ENCODE measurements around the gene TMEM179. TPM values are rescaled to one million over a fixed set of nuclear protein-coding genes. Genes with fewer than 3 reads are reported as not detected.

The TMEM179 gene
- total RNA-seq, 2 donors from 2014 or later, result not detected

DNA sequence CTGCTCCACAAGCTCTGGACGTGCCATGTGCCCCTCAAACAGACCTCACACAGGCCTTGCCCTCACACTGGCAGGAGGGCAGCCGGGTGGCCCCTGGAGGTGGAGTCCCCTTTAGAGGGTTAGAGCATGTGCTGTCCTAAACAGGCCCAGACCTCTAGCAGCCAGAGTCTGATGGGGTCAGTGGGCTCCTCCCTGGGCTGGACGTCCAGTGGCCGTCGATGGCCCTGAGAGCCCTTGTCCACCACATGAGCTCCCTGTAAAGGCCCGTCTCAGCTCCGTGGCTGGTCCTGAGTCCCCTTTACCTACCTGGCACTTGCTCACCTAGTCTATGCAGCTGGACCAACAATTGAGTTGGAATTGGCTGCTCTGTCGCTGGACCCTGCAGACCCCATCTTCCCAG is 3.8 kb downstream of the TMEM179 start:
- Mint-ChIP-seq H3K27me3 (peaks cover 49% of the 10 kb centered on the region), H3K27ac (no peak overlapping the region), H3K4me1 (peaks cover 9% of the 10 kb centered on the region), H3K36me3 (ENCODE audit: low read depth) (peaks cover 3% of the 10 kb centered on the region), H3K4me3 (no peak overlapping the region)
- no peak for DNase-seq
- ATAC-seq, result no peak
- no peaks in the 10 kb centered on the region for H3K9me3 ChIP-seq (ENCODE audit: control insufficient read depth, low read length, poor library complexity, severe bottlenecking)

DNA sequence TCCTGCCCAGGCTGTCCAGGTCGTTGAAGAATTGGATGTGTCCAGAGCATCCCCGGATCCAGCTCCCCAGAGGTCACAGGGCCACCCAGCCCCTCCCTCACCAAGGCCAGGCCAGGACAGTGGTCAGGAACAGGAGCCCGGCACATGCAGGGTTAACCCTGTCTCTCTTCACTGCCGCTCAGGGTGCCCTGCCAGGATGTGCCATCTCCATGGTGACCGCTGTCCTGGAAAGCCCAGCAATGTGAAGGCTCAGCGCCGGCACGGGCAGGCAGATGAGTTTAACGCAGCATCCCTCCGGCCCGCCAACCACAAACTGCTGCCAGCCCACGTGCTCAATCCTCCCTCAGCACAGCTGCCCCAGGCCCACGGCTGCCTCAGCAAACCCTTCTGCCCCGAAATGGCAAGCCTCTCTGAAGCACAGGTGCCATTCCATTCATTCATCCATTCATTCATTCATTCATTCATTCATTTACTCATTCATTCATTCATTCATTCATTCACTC is 4.4 kb downstream of the TMEM179 start:
- peaks cover 9% of the 10 kb centered on the region for H3K4me1 Mint-ChIP-seq
- H3K4me3 Mint-ChIP-seq, result no peak overlapping the region
- no peak for ATAC-seq
- H3K9me3 ChIP-seq (ENCODE audit: control insufficient read depth, low read length, poor library complexity, severe bottlenecking), result no peaks in the 10 kb centered on the region
- H3K27me3 Mint-ChIP-seq, result peaks cover 51% of the 10 kb centered on the region
- H3K36me3 Mint-ChIP-seq (ENCODE audit: low read depth), result peaks cover 3% of the 10 kb centered on the region
- DNase-seq, result no peak
- H3K27ac Mint-ChIP-seq, result no peak overlapping the region

DNA sequence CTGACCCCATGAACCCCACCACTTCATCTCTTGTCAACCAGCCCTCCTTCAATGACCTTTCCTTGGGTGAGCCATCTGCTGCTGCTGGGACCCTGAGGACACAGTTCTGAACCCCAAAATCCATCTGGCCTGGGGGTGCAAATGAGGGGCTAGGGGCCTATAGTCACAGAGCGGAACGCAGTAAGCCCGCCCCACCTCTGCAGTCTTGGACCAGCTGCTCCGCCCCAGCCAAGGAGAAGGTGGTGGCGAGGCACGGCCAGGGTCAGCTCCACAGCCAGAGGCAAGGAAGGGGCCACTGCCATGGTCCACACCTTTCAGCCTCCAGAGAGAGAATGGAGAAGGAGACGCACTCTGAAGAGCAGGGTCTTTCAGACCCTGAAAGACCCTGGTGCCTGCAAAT is 5.1 kb downstream of the TMEM179 start:
- H3K27ac Mint-ChIP-seq, result no peak overlapping the region
- H3K4me3 Mint-ChIP-seq, result no peak overlapping the region
- peaks cover 9% of the 10 kb centered on the region for H3K4me1 Mint-ChIP-seq
- no peak for DNase-seq
- peaks cover 3% of the 10 kb centered on the region for H3K36me3 Mint-ChIP-seq (ENCODE audit: low read depth)
- no peaks in the 10 kb centered on the region for H3K9me3 ChIP-seq (ENCODE audit: control insufficient read depth, low read length, poor library complexity, severe bottlenecking)
- ATAC-seq, result no peak
- peaks cover 50% of the 10 kb centered on the region for H3K27me3 Mint-ChIP-seq

GRCh38 chr14:104598910-104599273 is 5.7 kb downstream of the TMEM179 start:
- H3K4me3 Mint-ChIP-seq, result no peak overlapping the region

GRCh38 chr14:104598039-104598909 is 6.3 kb downstream of the TMEM179 start:
- no peak overlapping the region for H3K4me3 Mint-ChIP-seq
- peaks cover 3% of the 10 kb centered on the region for H3K36me3 Mint-ChIP-seq (ENCODE audit: low read depth)
- peaks cover 41% of the 10 kb centered on the region for H3K27me3 Mint-ChIP-seq
- DNase-seq, result no peak
- no peaks in the 10 kb centered on the region for H3K9me3 ChIP-seq (ENCODE audit: control insufficient read depth, low read length, poor library complexity, severe bottlenecking)
- no peak overlapping the region for H3K27ac Mint-ChIP-seq
- peaks cover 6% of the 10 kb centered on the region for H3K4me1 Mint-ChIP-seq
- no peak for ATAC-seq

More at GRCh38 chr14:104598910-104599273, 5.7 kb downstream of the TMEM179 start:
- no peaks in the 10 kb centered on the region for H3K9me3 ChIP-seq (ENCODE audit: control insufficient read depth, low read length, poor library complexity, severe bottlenecking)
- Mint-ChIP-seq H3K36me3 (ENCODE audit: low read depth) (peaks cover 3% of the 10 kb centered on the region), H3K4me1 (peaks cover 7% of the 10 kb centered on the region), H3K27ac (no peak overlapping the region), H3K27me3 (peaks cover 44% of the 10 kb centered on the region)
- DNase-seq (no peak), ATAC-seq (no peak)

- Mint-ChIP-seq H3K27me3 (peaks cover 39% of the 10 kb centered on the region), H3K4me1 (peaks cover 7% of the 10 kb centered on the region), H3K27ac (no peak overlapping the region), H3K4me3 (no peak overlapping the region), H3K36me3 (ENCODE audit: low read depth) (peaks cover 3% of the 10 kb centered on the region)
- H3K9me3 ChIP-seq (ENCODE audit: control insufficient read depth, low read length, poor library complexity, severe bottlenecking), result no peaks in the 10 kb centered on the region
- no peak for ATAC-seq
- DNase-seq, result no peak
These were observed 7.0 kb downstream of the TMEM179 start for GRCh38 chr14:104597576-104597975.

GRCh38 chr14:104596927-104597351 is 7.6 kb downstream of the TMEM179 start:
- Mint-ChIP-seq H3K4me1 (peaks cover 12% of the 10 kb centered on the region), H3K36me3 (ENCODE audit: low read depth) (peaks cover 3% of the 10 kb centered on the region), H3K4me3 (no peak overlapping the region), H3K27ac (no peak overlapping the region), H3K27me3 (peaks cover 39% of the 10 kb centered on the region)
- no peaks in the 10 kb centered on the region for H3K9me3 ChIP-seq (ENCODE audit: control insufficient read depth, low read length, poor library complexity, severe bottlenecking)
- ATAC-seq (no peak), DNase-seq (no peak)

GRCh38 chr14:104596451-104596918 is 8.1 kb downstream of the TMEM179 start:
- no peak overlapping the region for H3K27ac Mint-ChIP-seq
- peaks cover 39% of the 10 kb centered on the region for H3K27me3 Mint-ChIP-seq
- peaks cover 12% of the 10 kb centered on the region for H3K4me1 Mint-ChIP-seq
- H3K4me3 Mint-ChIP-seq, result peak overlapping the region; percentile 43
- no peak for DNase-seq
- no peak for ATAC-seq
- peaks cover 3% of the 10 kb centered on the region for H3K36me3 Mint-ChIP-seq (ENCODE audit: low read depth)
- H3K9me3 ChIP-seq (ENCODE audit: control insufficient read depth, low read length, poor library complexity, severe bottlenecking), result no peaks in the 10 kb centered on the region

DNA sequence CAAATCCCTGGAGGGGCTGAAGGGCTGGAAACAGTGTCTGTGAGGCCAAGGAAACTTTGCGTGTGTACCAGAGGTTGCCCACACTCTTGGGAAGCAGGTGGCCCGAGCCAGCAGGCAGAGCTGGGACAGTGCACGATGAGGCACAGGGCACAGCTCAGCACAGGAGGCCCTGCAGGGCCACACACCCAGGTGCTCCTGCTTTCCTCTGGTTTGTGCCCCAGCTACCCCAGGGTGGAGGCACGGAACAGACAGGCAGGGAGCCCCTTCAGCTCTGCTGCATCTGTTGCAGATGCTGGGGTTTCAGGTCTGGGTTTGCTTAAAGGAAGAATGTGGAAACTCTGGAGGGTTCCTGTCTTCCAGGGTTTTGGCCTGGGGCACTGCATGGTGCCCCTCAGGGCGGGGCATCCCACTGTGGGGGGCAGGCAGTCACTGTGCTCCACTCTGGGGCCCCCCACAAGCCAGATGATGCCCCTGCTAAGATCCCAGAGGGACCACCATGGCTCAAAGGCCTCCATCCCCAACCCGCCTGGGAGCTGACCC is 8.6 kb downstream of the TMEM179 start:
- no peak overlapping the region for H3K27ac Mint-ChIP-seq
- peaks cover 38% of the 10 kb centered on the region for H3K27me3 Mint-ChIP-seq
- DNase-seq (no peak), ATAC-seq (no peak)
- H3K4me1 Mint-ChIP-seq, result peaks cover 12% of the 10 kb centered on the region
- H3K9me3 ChIP-seq (ENCODE audit: control insufficient read depth, low read length, poor library complexity, severe bottlenecking), result no peaks in the 10 kb centered on the region
- H3K4me3 Mint-ChIP-seq, result peak overlapping the region; percentile 43
- peaks cover 3% of the 10 kb centered on the region for H3K36me3 Mint-ChIP-seq (ENCODE audit: low read depth)

GRCh38 chr14:104595116-104595675 is 9.4 kb downstream of the TMEM179 start:
- DNase-seq, result no peak

GRCh38 chr14:104594310-104595046 is 10.1 kb downstream of the TMEM179 start:
- peaks cover 28% of the 10 kb centered on the region for H3K27me3 Mint-ChIP-seq

More at GRCh38 chr14:104595116-104595675, 9.4 kb downstream of the TMEM179 start:
- Mint-ChIP-seq H3K4me1 (peaks cover 10% of the 10 kb centered on the region), H3K36me3 (ENCODE audit: low read depth) (no peaks in the 10 kb centered on the region), H3K4me3 (peak overlapping the region; percentile 59), H3K27ac (no peak overlapping the region), H3K27me3 (peaks cover 35% of the 10 kb centered on the region)
- ATAC-seq, result no peak
- no peaks in the 10 kb centered on the region for H3K9me3 ChIP-seq (ENCODE audit: control insufficient read depth, low read length, poor library complexity, severe bottlenecking)

GRCh38 chr14:104593710-104594136 is 10.8 kb downstream of the TMEM179 start:
- Mint-ChIP-seq H3K27ac (no peak overlapping the region), H3K36me3 (ENCODE audit: low read depth) (no peaks in the 10 kb centered on the region), H3K4me3 (no peak overlapping the region), H3K27me3 (peaks cover 26% of the 10 kb centered on the region), H3K4me1 (peaks cover 9% of the 10 kb centered on the region)
- no peaks in the 10 kb centered on the region for H3K9me3 ChIP-seq (ENCODE audit: control insufficient read depth, low read length, poor library complexity, severe bottlenecking)
- no peak for ATAC-seq
- no peak for DNase-seq

More at GRCh38 chr14:104594310-104595046, 10.1 kb downstream of the TMEM179 start:
- H3K9me3 ChIP-seq (ENCODE audit: control insufficient read depth, low read length, poor library complexity, severe bottlenecking), result no peaks in the 10 kb centered on the region
- ATAC-seq, result no peak
- no peaks in the 10 kb centered on the region for H3K36me3 Mint-ChIP-seq (ENCODE audit: low read depth)
- H3K4me3 Mint-ChIP-seq, result no peak overlapping the region
- H3K27ac Mint-ChIP-seq, result no peak overlapping the region
- H3K4me1 Mint-ChIP-seq, result peaks cover 9% of the 10 kb centered on the region
- DNase-seq, result no peak

All from T-helper 17 cell (primary cell).